Measurements from ENCODE around the gene YIPF3.

GRCh38 chr6:43541774-43542471 lies 25.2 kb upstream of the YIPF3 start:
- TF ChIP-seq REST (IDR thresholded peaks at IDR 0.05; ENCODE audit: insufficient read depth in 1 of 2, low read depth in 2 of 2, low read length in 2 of 2): no peak
- no peak for TF ChIP-seq POLR2AphosphoS5 (IDR thresholded peaks at IDR 0.05; ENCODE audit: low read depth, low read length)
- TF ChIP-seq TAF1 (IDR thresholded peaks at IDR 0.05; ENCODE audit: borderline replicate concordance, insufficient read depth, low read length): no peak
- TF ChIP-seq SIN3A (IDR thresholded peaks at IDR 0.05; ENCODE audit: borderline replicate concordance, insufficient read depth, low read length): no peak

All from PFSK-1 (cell line).